ENCODE data around the gene SPP2.

Gene SPP2
- 0 reads per million in 4 donors for total RNA-seq

GRCh38 chr2:234050455-234051135 is at the start of gene SPP2:
TSS of gene SPP2 (plus strand) at chr2:234050702. CDS start at chr2:234050787, 85 bp downstream.
- DNase-seq = no peak

DNA sequence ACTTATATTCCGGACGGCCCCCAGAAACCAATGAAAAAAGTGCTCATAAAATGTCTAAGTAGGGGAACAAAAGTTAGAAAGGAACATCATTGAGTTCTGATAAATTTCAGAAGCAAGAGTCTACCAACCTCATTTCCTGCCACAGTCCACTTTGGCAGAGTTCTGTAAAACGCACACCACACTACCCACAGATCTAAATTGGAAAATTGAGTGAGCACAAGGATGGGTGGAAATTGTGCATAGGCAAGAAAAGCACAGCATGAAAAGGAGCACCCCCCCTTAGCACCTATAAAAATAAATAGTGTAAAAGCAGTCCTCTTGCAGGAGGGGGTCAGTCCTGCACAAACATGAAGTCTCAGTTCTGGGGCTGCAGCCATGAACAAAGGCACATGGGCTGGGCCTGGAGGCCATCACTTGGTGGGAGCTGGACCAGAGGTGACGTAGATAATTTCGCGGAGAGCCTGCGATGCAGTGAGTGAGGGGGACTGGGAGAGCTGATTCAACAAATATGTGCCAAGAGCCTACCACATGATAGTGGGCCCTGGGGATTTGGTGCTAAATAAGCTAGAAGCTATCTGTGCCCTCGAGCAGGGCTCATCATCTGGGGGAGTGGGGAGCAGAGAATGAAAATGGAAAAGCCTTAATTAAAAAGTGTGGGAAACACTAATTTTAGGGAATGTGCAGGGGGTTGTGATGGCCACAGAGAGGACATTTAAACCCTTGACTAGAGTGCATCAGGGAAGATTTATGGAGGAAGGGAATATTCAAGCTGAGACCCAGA is 48.9 kb upstream of the SPP2 start:
- DNase-seq = peak in 1 of 5 donors; percentile 30

DNA sequence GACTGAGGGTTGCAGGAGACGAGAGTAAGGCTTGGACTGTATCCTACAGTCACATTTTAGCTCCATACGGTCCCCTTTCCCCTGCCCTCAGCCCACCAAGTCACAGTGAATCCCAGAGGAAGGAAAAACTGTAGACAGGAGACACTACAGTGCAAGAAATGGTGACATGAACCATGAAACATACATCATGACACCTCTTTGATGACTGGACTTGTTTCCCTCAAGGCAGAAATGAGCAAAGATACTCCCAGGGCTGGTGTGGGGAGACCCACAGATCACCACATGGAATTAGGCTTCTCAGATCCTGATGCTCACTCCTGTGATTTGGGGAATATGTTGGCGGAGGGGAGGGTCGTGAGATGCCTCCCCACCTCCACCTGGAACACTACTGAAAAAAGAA is 48.2 kb upstream of the SPP2 start:
- DNase-seq = no peak

DNA sequence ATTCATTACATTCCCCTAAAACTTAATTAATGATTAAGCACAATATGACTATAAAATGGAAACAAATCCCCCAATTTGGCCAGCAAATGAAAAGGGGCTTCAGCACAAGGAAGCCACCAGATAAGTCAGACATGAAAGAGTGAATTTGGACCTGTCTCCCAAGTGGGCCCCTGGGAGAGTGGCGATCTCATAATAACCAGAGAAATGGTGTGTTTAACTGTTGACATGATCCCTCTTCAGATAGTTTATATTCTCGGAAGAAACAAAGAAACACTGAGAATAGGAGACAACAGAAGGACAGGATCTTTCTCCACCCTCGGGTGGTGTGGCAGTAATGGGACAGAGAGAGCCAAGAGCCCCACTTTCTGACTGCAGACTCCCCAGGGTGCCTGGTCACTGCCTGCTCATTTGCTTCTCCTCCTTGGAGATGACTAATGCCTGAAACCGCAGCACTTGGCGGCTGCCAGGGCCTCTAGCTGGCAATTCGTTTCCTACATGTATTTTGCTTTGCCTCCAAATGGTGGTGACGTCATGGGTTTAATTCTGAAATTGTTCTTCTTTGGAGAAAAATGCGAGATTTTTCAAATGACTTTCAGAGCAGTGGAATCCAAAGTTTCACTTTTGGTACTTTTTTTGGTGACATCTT is 46.4 kb upstream of the SPP2 start:
- peak in 1 of 5 donors; percentile 33 for DNase-seq

GRCh38 chr2:234005126-234005525 is 45.4 kb upstream of the SPP2 start:
- no peak for DNase-seq

- DNase-seq = no peak
Measured at GRCh38 chr2:234006501-234006900, 44.0 kb upstream of the SPP2 start.

GRCh38 chr2:234014427-234014826 is 36.1 kb upstream of the SPP2 start:
- DNase-seq = no peak

- no peak for DNase-seq
Measured at GRCh38 chr2:234015861-234016260, 34.6 kb upstream of the SPP2 start.

- DNase-seq = no peak
Measured at GRCh38 chr2:234019896-234020295, 30.6 kb upstream of the SPP2 start.

DNA sequence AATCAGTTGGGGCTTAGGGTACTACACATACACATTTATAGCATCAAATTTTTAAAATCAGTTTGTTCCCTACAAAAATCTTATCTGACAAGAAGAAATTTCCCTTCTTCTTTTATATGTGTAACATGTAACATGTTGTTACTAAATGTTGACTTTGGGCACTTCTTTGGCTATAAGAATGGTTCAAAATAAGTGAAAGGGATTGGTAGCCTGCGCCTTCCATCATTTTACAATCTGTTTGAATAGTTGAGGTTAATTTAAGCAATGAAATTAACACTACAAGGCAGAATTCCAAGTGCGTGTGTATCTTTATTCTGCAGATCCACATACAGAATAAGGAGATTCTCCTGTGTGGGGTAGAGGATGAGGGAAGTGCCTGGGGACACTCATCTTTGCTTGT is 30.2 kb upstream of the SPP2 start:
- no peak for DNase-seq

DNA sequence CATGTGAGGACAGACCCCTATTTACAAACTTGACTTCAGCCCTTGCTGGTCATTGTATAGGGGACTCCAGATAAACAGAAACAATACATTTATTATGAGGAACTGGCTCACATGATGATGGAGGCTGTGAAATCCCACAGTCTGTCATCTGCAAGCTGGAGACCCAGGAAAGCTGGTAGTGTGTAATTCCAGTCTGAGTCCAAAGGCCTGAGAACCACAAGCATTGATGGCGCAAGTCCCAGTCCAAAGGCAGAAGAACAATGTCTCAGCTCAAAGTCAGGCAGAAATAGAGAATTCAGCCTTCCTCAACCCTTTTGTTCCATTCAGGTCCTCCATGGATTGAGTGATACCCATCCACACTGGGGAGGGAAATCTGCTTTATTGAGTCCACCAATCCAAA is 28.1 kb upstream of the SPP2 start:
- no peak for DNase-seq

GRCh38 chr2:234024304-234024703 is 26.2 kb upstream of the SPP2 start:
- no peak for DNase-seq

DNA sequence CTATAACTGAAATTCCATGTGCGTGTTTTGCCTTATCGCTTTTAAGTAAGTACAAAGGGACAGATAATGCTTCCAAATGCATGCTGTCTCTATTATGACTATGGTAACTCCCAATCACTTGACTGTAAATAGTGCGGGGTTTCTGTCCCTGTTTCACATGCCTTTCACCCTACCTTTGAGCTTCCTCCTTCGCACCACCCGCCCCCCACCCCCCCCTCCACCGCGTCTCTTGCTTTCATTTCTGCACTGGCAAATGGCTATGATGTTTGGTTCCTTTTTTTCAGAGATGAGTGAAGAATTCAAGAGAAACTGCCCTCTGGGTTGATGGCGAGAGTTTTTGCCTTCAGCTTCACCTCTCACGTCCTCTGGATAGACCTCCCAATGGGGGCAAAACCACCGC is 25.0 kb upstream of the SPP2 start:
- peak in 1 of 5 donors; percentile 51 for DNase-seq

- no peak for DNase-seq
Measured at GRCh38 chr2:234025891-234026401, 24.6 kb upstream of the SPP2 start.

GRCh38 chr2:234026693-234027254 is 23.7 kb upstream of the SPP2 start:
- DNase-seq = no peak

GRCh38 chr2:234027641-234028040 is 22.9 kb upstream of the SPP2 start:
- no peak for DNase-seq

GRCh38 chr2:234029150-234029733 is 21.3 kb upstream of the SPP2 start:
- no peak for DNase-seq

GRCh38 chr2:234031207-234031606 is 19.3 kb upstream of the SPP2 start:
- no peak for DNase-seq

GRCh38 chr2:234032279-234032856 is 18.1 kb upstream of the SPP2 start:
- DNase-seq = peak in 3 of 5 donors; percentile 10 to 93 (median 30)

GRCh38 chr2:234033174-234033573 is 17.3 kb upstream of the SPP2 start:
- peak in 1 of 5 donors; percentile 41 for DNase-seq

- DNase-seq = no peak
Measured at GRCh38 chr2:234033885-234034284, 16.6 kb upstream of the SPP2 start.

DNA sequence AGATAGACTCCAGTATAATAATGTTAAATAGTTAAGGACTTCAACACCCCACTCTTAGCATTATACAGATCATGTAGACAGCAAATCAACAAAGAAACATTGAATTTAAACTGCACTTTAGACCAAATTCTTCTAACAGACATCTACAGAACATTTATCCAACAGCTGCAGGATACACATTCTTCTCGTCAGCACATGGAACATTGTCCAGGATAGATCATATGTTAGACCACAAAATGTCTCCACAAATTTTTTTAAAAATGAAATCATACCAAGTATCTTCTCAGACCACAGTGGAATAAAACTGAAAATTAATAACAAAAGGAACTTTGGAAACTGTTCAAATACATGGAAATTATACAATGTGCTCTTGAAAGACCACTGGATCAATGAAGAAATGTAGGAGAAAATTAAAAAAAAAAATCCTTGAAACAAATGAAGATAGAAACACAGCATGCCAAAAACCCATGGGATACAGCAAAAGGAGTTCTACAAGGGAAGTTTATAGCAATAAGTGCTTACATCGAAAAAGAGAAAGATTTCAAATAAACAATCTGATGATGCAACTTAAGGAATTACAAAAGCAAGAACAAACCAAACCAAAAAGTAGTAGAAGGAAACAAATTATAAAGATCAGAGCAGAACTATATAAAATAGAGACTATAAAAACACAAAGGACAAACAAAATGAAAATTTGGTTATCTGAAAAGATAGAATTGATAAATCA is 12.3 kb upstream of the SPP2 start:
- no peak for DNase-seq
